Psoas muscle (tissue), 8 donors: ENCODE data around the gene XAB2. TPM values are rescaled to one million over a fixed set of nuclear protein-coding genes. Genes with fewer than 3 reads are reported as not detected.

Experiments
- ATAC-seq, 4 donors: fragments of 200-7000 bp; cut with Tn5 transposase; one replicate each; pipeline ENCODE4 v1.9.1; 2020; ENCODE audit warnings: moderate library complexity in 3 of 4, mild to moderate bottlenecking in 2 of 4
- DNase-seq, 2 donors: peaks; one replicate each; pipeline ENCODE4 v3.0.0-alpha.2; 2020
- H3K27ac ChIP-seq: fragments of 200-600 bp; one replicate; pipeline ENCODE4 v1.8.0; 2022
- H3K27me3 ChIP-seq, 3 donors: fragments of 200-600 bp in 1 of 3; one replicate each; pipeline versions ENCODE4 v1.6.1 to v1.8.0; 2013 to 2022; ENCODE audit warnings: low read length in 2 of 3, mild to moderate bottlenecking in 2 of 3, moderate library complexity in 1 of 3; ENCODE audit not compliant: insufficient read depth in 3 of 3
- H3K36me3 ChIP-seq, 2 donors: fragments of 200-600 bp in 1 of 2; one replicate each; pipeline versions ENCODE4 v1.6.1 to v1.8.0; 2013 to 2022; ENCODE audit warnings: low read depth in 1 of 2, mild to moderate bottlenecking in 1 of 2, moderate library complexity in 1 of 2; ENCODE audit not compliant: insufficient read depth in 1 of 2
- H3K4me1 ChIP-seq: fragments of 200-600 bp; one replicate; pipeline ENCODE4 v1.8.0; 2022
- H3K4me3 ChIP-seq: fragments of 200-600 bp; one replicate; pipeline ENCODE4 v1.8.0; 2022; ENCODE audit warnings: mild to moderate bottlenecking
- H3K9me3 ChIP-seq: fragments of 200-600 bp; one replicate; pipeline ENCODE4 v1.8.0; 2022
- CTCF ChIP-seq: fragments of 200-600 bp; IDR thresholded peaks from one replicate; pipeline ENCODE4 v1.8.0; 2022; ENCODE audit warnings: antibody characterized with exemption
- WGBS, 3 donors: extraction: QIAGEN DNeasy Blood & Tissue Kit; methylation state at CpG; one replicate each; pipeline versions ENCODE4 v1.1.6 to v1.1.7; 2013; 5-methylcytosine and 5-hydroxymethylcytosine counted together
- intact Hi-C, 2 donors: fragments of 100-400 bp; cut with DNase I; formaldehyde crosslinking; loops; one replicate each; pipeline versions ENCODE4 v1.11.0 to v1.14.2; 2022
- polyA plus RNA-seq, 3 donors: library from polyadenylated mRNA; stranded (reverse); fragments of 200-250 nt; gene quantifications; one replicate each; pipeline ENCODE4 v1.2.3, GENCODE V29; 2013
- total RNA-seq, 4 donors: library from RNA; stranded (reverse); fragmentation: NEBNext Ultra II Directional in 2 of 4; extraction: Animal tissue kit (Norgen Biotek cat#: 25700) in 2 of 4; gene quantifications; one replicate each; pipeline versions ENCODE4 v1.2.1 to v1.2.4, GENCODE V29; 2021 to 2023
- donor health status: healthy with polysubstance abuse.
- donor health status: DM: no; HTN: no; CAD: no; lungs with moderate emphysema.
- donor health status: Bipolar disorder and iron deficiency.
- donor health status: healthy.
- donor health status: DM: yes; HTN: yes; CAD: no.
- donor health status: DM: no; HTN: no; CAD: no.
- donor health status: DM: no; HTN: no; CAD: no.
- donor health status: DM: yes; HTN: yes; CAD: no.

XAB2 gene
- total and polyA plus RNA-seq, 7 donors, result 19.2 to 36.3 (median 24.1) TPM

- DNase-seq (peak; percentile 63 to 75), ATAC-seq (peak in 3 of 4 donors; percentile 55 to 75 (median 73))
- no peaks in the 10 kb centered on the region for H3K9me3 ChIP-seq
- intact Hi-C loops, result loop anchor here in 1 of 2 donors (5.0 kb wide), 1 partner anchor 107 kb away; no protein-coding TSS in a partner anchor
- no peak overlapping the region for H3K4me3 ChIP-seq
- no peaks in the 10 kb centered on the region for H3K36me3 ChIP-seq
- no peak for TF ChIP-seq CTCF
- 39 to 50% (median 47%) methylated on average over 16 to 20 of the region's 21 CpGs for WGBS, 3 donors
- no peak overlapping the region for H3K27ac ChIP-seq
- no peaks in the 10 kb centered on the region for H3K4me1 ChIP-seq
- H3K27me3 ChIP-seq, result peaks cover 0 to 44% (median 12%) of the 10 kb centered on the region in 3 donors
Observed at GRCh38 chr19:7674010-7675005, 45.0 kb upstream of the XAB2 start.

- intact Hi-C loops, result no loop called here
- ATAC-seq, result no peak
- H3K4me3 ChIP-seq, result no peak overlapping the region
- TF ChIP-seq CTCF, result no peak
- no peak for DNase-seq
- H3K27me3 ChIP-seq, result peaks cover 0 to 50% (median 17%) of the 10 kb centered on the region in 3 donors
- no peaks in the 10 kb centered on the region for H3K36me3 ChIP-seq
- H3K27ac ChIP-seq, result no peak overlapping the region
- no peaks in the 10 kb centered on the region for H3K9me3 ChIP-seq
- no peaks in the 10 kb centered on the region for H3K4me1 ChIP-seq
- WGBS, 3 donors, result 46 to 53% (median 49%) methylated on average over 9 of the region's 9 CpGs
Observed at GRCh38 chr19:7672522-7672921, 43.2 kb upstream of the XAB2 start.

GRCh38 chr19:7670790-7671189 is 41.4 kb upstream of the XAB2 start:
- Histone ChIP-seq H3K27me3 (peaks cover 0 to 39% (median 19%) of the 10 kb centered on the region in 3 donors), H3K9me3 (no peaks in the 10 kb centered on the region), H3K4me3 (no peak overlapping the region), H3K36me3 (no peaks in the 10 kb centered on the region), H3K4me1 (no peaks in the 10 kb centered on the region), H3K27ac (no peak overlapping the region)
- intact Hi-C loops, result no loop called here
- 23 to 30% (median 25%) methylated on average over 9 of the region's 9 CpGs for WGBS, 3 donors
- no peak for TF ChIP-seq CTCF
- ATAC-seq, result no peak
- no peak for DNase-seq

GRCh38 chr19:7670150-7670783 is 40.9 kb upstream of the XAB2 start:
- H3K36me3 ChIP-seq, result no peaks in the 10 kb centered on the region
- H3K27me3 ChIP-seq, result peaks cover 0 to 37% (median 19%) of the 10 kb centered on the region in 3 donors
- H3K9me3 ChIP-seq, result no peaks in the 10 kb centered on the region
- H3K4me1 ChIP-seq, result no peaks in the 10 kb centered on the region
- no peak for TF ChIP-seq CTCF
- WGBS, 3 donors, result 1 to 2% (median 2%) methylated on average over 41 to 43 of the region's 43 CpGs
- DNase-seq (no peak), ATAC-seq (no peak)
- H3K4me3 ChIP-seq, result no peak overlapping the region
- H3K27ac ChIP-seq, result no peak overlapping the region
- intact Hi-C loops, result no loop called here
